Measurements from ENCODE around the gene PLEKHA4.

DNA sequence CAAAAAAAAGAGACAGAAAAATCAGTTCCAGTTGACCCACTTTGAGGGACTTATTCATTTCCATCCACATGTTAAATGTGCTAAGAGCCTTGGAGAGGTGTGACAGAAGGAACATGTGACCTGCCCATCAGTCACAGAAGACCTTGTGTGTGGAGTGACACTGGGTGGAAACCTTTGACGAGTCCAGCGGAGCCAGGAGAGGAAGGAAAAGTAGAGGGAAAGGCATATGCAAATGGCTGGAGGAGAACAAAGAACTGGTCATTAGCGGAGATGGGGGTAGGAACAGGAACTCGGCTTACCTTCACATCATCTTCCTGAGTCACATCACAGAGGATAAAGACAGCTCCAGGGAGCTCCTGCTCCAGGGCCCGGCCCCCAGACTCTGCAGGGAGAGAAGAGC lies 34.4 kb downstream of the PLEKHA4 start:
- TF ChIP-seq POLR2A (IDR thresholded peaks at IDR 0.05), result no peak
- TF ChIP-seq, protein P1, sequence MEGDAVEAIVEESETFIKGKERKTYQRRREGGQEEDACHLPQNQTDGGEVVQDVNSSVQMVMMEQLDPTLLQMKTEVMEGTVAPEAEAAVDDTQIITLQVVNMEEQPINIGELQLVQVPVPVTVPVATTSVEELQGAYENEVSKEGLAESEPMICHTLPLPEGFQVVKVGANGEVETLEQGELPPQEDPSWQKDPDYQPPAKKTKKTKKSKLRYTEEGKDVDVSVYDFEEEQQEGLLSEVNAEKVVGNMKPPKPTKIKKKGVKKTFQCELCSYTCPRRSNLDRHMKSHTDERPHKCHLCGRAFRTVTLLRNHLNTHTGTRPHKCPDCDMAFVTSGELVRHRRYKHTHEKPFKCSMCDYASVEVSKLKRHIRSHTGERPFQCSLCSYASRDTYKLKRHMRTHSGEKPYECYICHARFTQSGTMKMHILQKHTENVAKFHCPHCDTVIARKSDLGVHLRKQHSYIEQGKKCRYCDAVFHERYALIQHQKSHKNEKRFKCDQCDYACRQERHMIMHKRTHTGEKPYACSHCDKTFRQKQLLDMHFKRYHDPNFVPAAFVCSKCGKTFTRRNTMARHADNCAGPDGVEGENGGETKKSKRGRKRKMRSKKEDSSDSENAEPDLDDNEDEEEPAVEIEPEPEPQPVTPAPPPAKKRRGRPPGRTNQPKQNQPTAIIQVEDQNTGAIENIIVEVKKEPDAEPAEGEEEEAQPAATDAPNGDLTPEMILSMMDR (IDR thresholded peaks at IDR 0.05), result no peak

All from transverse colon (tissue), 3 donors.